D721Med (cell line): Measurements from ENCODE around the gene LYRM4.
"Not testable (repeated sequence)": the region's sequence is repeated elsewhere in the genome, so short reads cannot be mapped to it uniquely, and the experiment has no call there.

Source experiments
- DNase-seq: peaks from one replicate; pipeline ENCODE4 v3.0.0; 2011; ENCODE audit warnings: low spot score; ENCODE audit not compliant: insufficient read length
- FAIRE-seq: peaks from 2 replicates; lab custom pipeline; 2011; peaks lifted over from hg19 to GRCh38; lab: Jason Lieb, UNC
- TF ChIP-seq, protein P1 (sequence below): IDR thresholded peaks from 2 replicates; pipeline ENCODE4 v1.5.1; 2012; ENCODE audit warnings: mild to moderate bottlenecking, control low read depth; ENCODE audit not compliant: insufficient read depth; ENCODE audit errors: missing control alignments

The LYRM4 gene

DNA sequence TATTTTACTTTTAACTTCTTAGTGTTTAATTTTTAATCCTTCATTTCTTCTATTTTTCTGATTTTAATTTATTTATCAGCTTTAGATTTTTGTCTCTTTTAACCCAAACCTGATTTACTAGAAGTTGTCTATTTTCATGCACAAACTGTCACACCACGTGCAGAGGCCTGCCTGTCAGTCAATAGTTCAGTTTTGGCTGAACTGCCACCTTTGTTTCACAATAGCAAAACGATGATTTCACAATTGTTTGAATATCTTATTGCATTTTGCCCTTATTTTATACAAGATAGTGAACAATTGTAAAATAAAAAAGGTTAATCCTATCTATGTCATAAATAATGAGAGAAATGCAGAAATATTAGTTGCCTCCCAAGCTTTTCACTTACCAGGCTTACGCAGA lies 199.6 kb downstream of the LYRM4 start:
- FAIRE-seq (no peak), DNase-seq (no peak)
- TF ChIP-seq, protein P1, sequence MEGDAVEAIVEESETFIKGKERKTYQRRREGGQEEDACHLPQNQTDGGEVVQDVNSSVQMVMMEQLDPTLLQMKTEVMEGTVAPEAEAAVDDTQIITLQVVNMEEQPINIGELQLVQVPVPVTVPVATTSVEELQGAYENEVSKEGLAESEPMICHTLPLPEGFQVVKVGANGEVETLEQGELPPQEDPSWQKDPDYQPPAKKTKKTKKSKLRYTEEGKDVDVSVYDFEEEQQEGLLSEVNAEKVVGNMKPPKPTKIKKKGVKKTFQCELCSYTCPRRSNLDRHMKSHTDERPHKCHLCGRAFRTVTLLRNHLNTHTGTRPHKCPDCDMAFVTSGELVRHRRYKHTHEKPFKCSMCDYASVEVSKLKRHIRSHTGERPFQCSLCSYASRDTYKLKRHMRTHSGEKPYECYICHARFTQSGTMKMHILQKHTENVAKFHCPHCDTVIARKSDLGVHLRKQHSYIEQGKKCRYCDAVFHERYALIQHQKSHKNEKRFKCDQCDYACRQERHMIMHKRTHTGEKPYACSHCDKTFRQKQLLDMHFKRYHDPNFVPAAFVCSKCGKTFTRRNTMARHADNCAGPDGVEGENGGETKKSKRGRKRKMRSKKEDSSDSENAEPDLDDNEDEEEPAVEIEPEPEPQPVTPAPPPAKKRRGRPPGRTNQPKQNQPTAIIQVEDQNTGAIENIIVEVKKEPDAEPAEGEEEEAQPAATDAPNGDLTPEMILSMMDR = no peak

DNA sequence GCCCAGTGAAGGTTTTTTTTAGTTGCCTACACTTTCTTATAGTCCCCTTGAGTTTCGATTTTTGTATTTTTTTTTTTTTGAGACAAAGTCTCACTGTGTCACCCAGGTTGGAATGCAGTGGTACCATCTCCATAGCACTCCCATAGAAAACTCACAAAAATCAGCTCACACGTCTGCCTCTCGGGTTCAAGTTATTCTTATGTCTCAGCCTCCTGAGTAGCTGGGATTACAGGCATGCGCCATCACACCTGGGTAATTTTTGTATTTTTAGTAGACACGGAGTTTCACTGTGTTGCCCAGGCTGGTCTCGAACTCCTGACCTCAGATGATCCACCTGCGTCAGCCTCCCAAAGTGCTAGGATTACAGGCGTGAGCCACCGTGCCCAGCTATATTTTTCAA lies 200.3 kb downstream of the LYRM4 start:
- FAIRE-seq, DNase-seq: not testable (repeated sequence)

DNA sequence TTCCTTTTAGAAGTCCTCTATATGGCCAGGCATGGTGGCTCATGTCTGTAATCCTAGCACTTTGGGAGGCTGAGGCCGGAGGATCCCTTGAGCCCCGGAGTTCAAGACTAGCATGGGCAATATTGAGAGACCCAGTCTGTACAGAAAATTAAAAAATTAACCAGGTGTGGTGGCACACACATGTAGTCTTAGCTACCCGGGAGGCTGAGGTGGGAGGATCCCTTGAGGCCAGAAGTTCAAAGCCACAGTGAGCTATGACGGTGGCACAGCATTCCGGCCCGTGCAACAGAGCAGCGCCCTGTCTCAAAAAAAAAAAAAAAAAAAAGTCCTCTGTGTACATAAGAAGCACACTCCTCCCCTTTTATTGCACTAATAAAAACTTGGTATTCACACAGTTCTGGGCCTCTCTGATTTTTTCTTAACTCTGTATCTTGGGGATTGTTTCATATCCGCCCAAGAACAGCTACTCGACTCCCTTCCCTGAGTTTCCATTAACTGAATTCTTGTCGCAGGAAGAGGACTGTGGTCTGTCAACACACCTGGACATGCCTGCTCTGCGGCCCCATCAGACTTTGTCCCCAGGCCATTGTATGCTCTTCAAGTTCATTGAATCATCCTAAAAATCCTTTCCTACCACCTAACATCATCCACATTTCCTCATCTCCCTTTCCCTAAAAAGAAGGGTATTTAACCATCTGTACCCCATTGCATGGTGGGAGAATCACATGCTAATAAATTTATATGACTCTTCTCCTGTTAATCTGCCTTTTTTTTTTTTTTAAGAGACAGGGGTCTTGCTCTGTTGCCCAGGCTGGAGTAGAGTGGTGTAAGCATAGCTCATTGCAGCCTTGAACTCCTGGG lies 201.5 kb downstream of the LYRM4 start:
- TF ChIP-seq, protein P1 = no peak
- FAIRE-seq (no peak), DNase-seq (no peak)
